Natural killer cell (primary cell): ENCODE data around the gene PLCB3. TPM values are rescaled to one million over a fixed set of nuclear protein-coding genes. Genes with fewer than 3 reads are reported as not detected.

Experiments used
- ATAC-seq, 3 donors: fragments of 150-1000 bp in 2 of 3; fragments of 200-7000 bp in 1 of 3; cut with Tn5 transposase; 1 replicate in 1 of 3; 2 replicates in 2 of 3; pipeline ENCODE4 v1.10.0; 2021; ENCODE audit warnings: mild to moderate bottlenecking in 2 of 3, moderate library complexity in 2 of 3
- DNase-seq, 2 donors: peaks; one replicate each; pipeline versions ENCODE4 v3.0.0 to v3.0.0-alpha.2; 2013 to 2021; ENCODE audit warnings: mixed read lengths in 1 of 2
- H3K27ac ChIP-seq: one replicate; pipeline ENCODE4 v1.5.1; 2013; ENCODE audit warnings: mild to moderate bottlenecking, low read length
- H3K27me3 ChIP-seq: one replicate; pipeline ENCODE4 v1.6.1; 2013; ENCODE audit warnings: low read length; ENCODE audit not compliant: control insufficient read depth, insufficient read depth
- H3K36me3 ChIP-seq: one replicate; pipeline ENCODE4 v1.6.1; 2013; ENCODE audit warnings: low read length; ENCODE audit not compliant: control insufficient read depth, insufficient read depth
- H3K4me1 ChIP-seq: one replicate; pipeline ENCODE4 v1.6.1; 2013; ENCODE audit warnings: low read length; ENCODE audit not compliant: control insufficient read depth, insufficient read depth
- H3K4me3 ChIP-seq: one replicate; pipeline ENCODE4 v1.5.1; 2013; ENCODE audit warnings: low read length
- H3K9me3 ChIP-seq: one replicate; pipeline ENCODE4 v1.6.1; 2013; ENCODE audit warnings: low read length; ENCODE audit not compliant: control insufficient read depth, insufficient read depth
- H3K27ac Mint-ChIP-seq, 2 donors: one replicate each; pipeline ENCODE4 v1.8.0; 2022; ENCODE audit warnings: mild to moderate bottlenecking in 2 of 2, mixed read lengths in 2 of 2, moderate library complexity in 1 of 2
- H3K27me3 Mint-ChIP-seq, 2 donors: one replicate each; pipeline ENCODE4 v1.8.0; 2022; ENCODE audit warnings: low read depth in 2 of 2, mixed read lengths in 2 of 2
- H3K36me3 Mint-ChIP-seq: one replicate; pipeline ENCODE4 v1.8.0; 2022; ENCODE audit warnings: mixed read lengths
- H3K4me1 Mint-ChIP-seq, 2 donors: one replicate each; pipeline ENCODE4 v1.8.0; 2022; ENCODE audit warnings: mixed read lengths in 2 of 2
- H3K4me3 Mint-ChIP-seq: one replicate; pipeline ENCODE4 v1.8.0; 2022; ENCODE audit warnings: mild to moderate bottlenecking, moderate library complexity, mixed read lengths
- H3K9me3 Mint-ChIP-seq, 2 donors: one replicate each; pipeline ENCODE4 v1.8.0; 2022; ENCODE audit warnings: mixed read lengths in 2 of 2
- CTCF ChIP-seq: fragments of 200-600 bp; IDR thresholded peaks from one replicate; pipeline ENCODE4 v1.8.0; 2022; ENCODE audit warnings: antibody characterized with exemption
- WGBS: methylation state at CpG from one replicate; pipeline ENCODE4 v1.1.7; 2013; ENCODE audit warnings: missing lambda C conversion rate; ENCODE audit not compliant: insufficient coverage; 5-methylcytosine and 5-hydroxymethylcytosine counted together
- intact Hi-C: fragments of 100-400 bp; cut with micrococcal nuclease; formaldehyde crosslinking; loops from one replicate; pipeline ENCODE4 v1.14.2; 2022
- total RNA-seq, 4 donors: library from RNA; stranded (reverse); fragments of 120-200 nt in 1 of 4; gene quantifications; one replicate each; pipeline versions ENCODE4 v1.2.3 to v1.2.4, GENCODE V29; 2013 to 2022

The PLCB3 gene
- total RNA-seq, 3 donors from 2014 or later (not counting 1 experiment from before 2014, with no cell fraction given): 5.4 to 7.6 (median 5.5) TPM

- ATAC-seq: no peak
- 94% methylated on average over 7 of the region's 8 CpGs for WGBS
- H3K4me1 Mint-ChIP-seq: peaks cover 21 to 59% of the 10 kb centered on the region in 2 donors
- Histone ChIP-seq H3K27ac (no peak overlapping the region), H3K4me3 (no peak overlapping the region), H3K36me3 (peaks cover 10% of the 10 kb centered on the region), H3K4me1 (peaks cover 71% of the 10 kb centered on the region), H3K9me3 (no peaks in the 10 kb centered on the region), H3K27me3 (no peaks in the 10 kb centered on the region)
- H3K36me3 Mint-ChIP-seq: no peaks in the 10 kb centered on the region
- no peaks in the 10 kb centered on the region for H3K27me3 Mint-ChIP-seq
- H3K9me3 Mint-ChIP-seq: no peaks in the 10 kb centered on the region
- no peak for DNase-seq
- intact Hi-C loops: no loop called here
- TF ChIP-seq CTCF: no peak
- peak overlapping the region in 1 of 2 donors; percentile 38 for H3K27ac Mint-ChIP-seq
- peak overlapping the region; percentile 25 for H3K4me3 Mint-ChIP-seq
Measured at GRCh38 chr11:64243236-64243854, 8.0 kb upstream of the PLCB3 start.

GRCh38 chr11:64244107-64244506 is 7.2 kb upstream of the PLCB3 start:
- Mint-ChIP-seq H3K27me3 (no peaks in the 10 kb centered on the region), H3K9me3 (no peaks in the 10 kb centered on the region), H3K4me1 (peaks cover 21 to 63% of the 10 kb centered on the region in 2 donors), H3K27ac (peak overlapping the region; percentile 7 to 38), H3K36me3 (no peaks in the 10 kb centered on the region), H3K4me3 (peak overlapping the region; percentile 35)
- intact Hi-C loops: no loop called here
- Histone ChIP-seq H3K9me3 (no peaks in the 10 kb centered on the region), H3K36me3 (peaks cover 10% of the 10 kb centered on the region), H3K4me3 (no peak overlapping the region), H3K27me3 (no peaks in the 10 kb centered on the region), H3K27ac (no peak overlapping the region), H3K4me1 (peaks cover 65% of the 10 kb centered on the region)
- 80% methylated on average over 5 of the region's 5 CpGs for WGBS
- ATAC-seq: no peak
- DNase-seq: no peak
- no peak for TF ChIP-seq CTCF

- Histone ChIP-seq H3K4me3 (no peak overlapping the region), H3K36me3 (peaks cover 10% of the 10 kb centered on the region), H3K27ac (peak overlapping the region; percentile 14), H3K4me1 (peaks cover 57% of the 10 kb centered on the region), H3K27me3 (no peaks in the 10 kb centered on the region), H3K9me3 (no peaks in the 10 kb centered on the region)
- no peaks in the 10 kb centered on the region for H3K36me3 Mint-ChIP-seq
- H3K27ac Mint-ChIP-seq: peak overlapping the region in 1 of 2 donors; percentile 81
- peak overlapping the region; percentile 81 for H3K4me3 Mint-ChIP-seq
- 42% methylated on average over 3 of the region's 6 CpGs for WGBS
- peaks cover 21 to 62% of the 10 kb centered on the region in 2 donors for H3K4me1 Mint-ChIP-seq
- no peaks in the 10 kb centered on the region for H3K9me3 Mint-ChIP-seq
- no peak for ATAC-seq
- no peaks in the 10 kb centered on the region for H3K27me3 Mint-ChIP-seq
- DNase-seq: no peak
- intact Hi-C loops: no loop called here
- TF ChIP-seq CTCF: no peak
Measured at GRCh38 chr11:64244966-64245365, 6.4 kb upstream of the PLCB3 start.

GRCh38 chr11:64245401-64245796 is 5.9 kb upstream of the PLCB3 start:
- H3K36me3 Mint-ChIP-seq: no peaks in the 10 kb centered on the region
- H3K4me3 Mint-ChIP-seq: peak overlapping the region; percentile 81
- no peaks in the 10 kb centered on the region for H3K27me3 Mint-ChIP-seq
- ATAC-seq (no peak), DNase-seq (peak in 1 of 2 donors; percentile 67)
- peaks cover 55% of the 10 kb centered on the region for H3K4me1 ChIP-seq
- H3K4me1 Mint-ChIP-seq: peaks cover 18 to 58% of the 10 kb centered on the region in 2 donors
- peak overlapping the region; percentile 53 for H3K4me3 ChIP-seq
- no peaks in the 10 kb centered on the region for H3K27me3 ChIP-seq
- no peak for TF ChIP-seq CTCF
- intact Hi-C loops: no loop called here
- peak overlapping the region; percentile 69 to 81 for H3K27ac Mint-ChIP-seq
- peaks cover 10% of the 10 kb centered on the region for H3K36me3 ChIP-seq
- WGBS: 0% methylated on average over 4 of the region's 6 CpGs
- H3K27ac ChIP-seq: peak overlapping the region; percentile 14
- H3K9me3 Mint-ChIP-seq: no peaks in the 10 kb centered on the region
- H3K9me3 ChIP-seq: no peaks in the 10 kb centered on the region
